HepG2 (cell line): ENCODE results near the gene CAGE1. TPM values are rescaled to one million over a fixed set of nuclear protein-coding genes. Genes with fewer than 3 reads are reported as not detected.
A peak's percentile ranks its signal among the peaks of the same experiment; 100 is the strongest.
"Not testable (repeated sequence)": the region's sequence is repeated elsewhere in the genome, so short reads cannot be mapped to it uniquely, and the experiment has no call there.

Experiments used
- ATAC-seq: fragments of 200-7000 bp; cut with Tn5 transposase; 3 replicates; pipeline ENCODE4 v1.9.1; 2020; ENCODE audit warnings: mild to moderate bottlenecking, moderate library complexity
- BruUV-seq: library from RNA; stranded (reverse); fragments of 400-500 nt; replicated peaks from 2 replicates; lab custom pipeline; 2021; lab: Mats Ljungman, UMichigan
- CTCF ChIA-PET: fragments of 300-600 bp; formaldehyde crosslinking; extraction: SDS; loops from one replicate; lab custom pipeline; 2021; ENCODE audit warnings: low total read pairs, inconsistent platforms, low intra/inter-chr PET ratio; lab: Yijun Ruan, JAX
- POLR2A ChIA-PET: fragments of 350-600 bp; sonication (Branson Sonifier 250); formaldehyde crosslinking; loops from one replicate; lab custom pipeline; 2020; ENCODE audit warnings: antibody characterized with exemption, inconsistent platforms; lab: Yijun Ruan, JAX
- DNase-seq: peaks from one replicate; pipeline ENCODE4 v3.0.0-alpha.2; 2015; ENCODE audit warnings: low spot score
- FAIRE-seq: peaks from 3 replicates; lab custom pipeline; 2011; peaks lifted over from hg19 to GRCh38; lab: Jason Lieb, UNC
- H2AFZ ChIP-seq: one replicate; pipeline ENCODE4 v1.6.1; 2011; ENCODE audit warnings: low read length, inconsistent platforms
- H3K27ac ChIP-seq: fragments of 300-600 bp; 3 replicates; pipeline ENCODE4 v1.8.0; 2011; ENCODE audit warnings: mixed run types, mild to moderate bottlenecking, mixed read lengths, low read length, inconsistent platforms; ENCODE audit not compliant: insufficient read depth; ENCODE audit errors: extremely low read length
- H3K27me3 ChIP-seq, 2 experiments: fragments of 200-600 bp in 1 of 2; 2 replicates in 1 of 2; 3 replicates in 1 of 2; pipeline versions ENCODE4 v1.6.0 to v1.8.0; 2011; ENCODE audit warnings: low read length in 2 of 2, mild to moderate bottlenecking in 2 of 2, moderate library complexity in 2 of 2, inconsistent platforms in 1 of 2; ENCODE audit not compliant: insufficient read depth in 2 of 2, control insufficient read depth in 1 of 2
- H3K36me3 ChIP-seq, 2 experiments: fragments of 200-600 bp in 1 of 2; replicated peaks in 1 of 2; 2 replicates in 1 of 2; 3 replicates in 1 of 2; pipeline versions ENCODE4 v1.5.1 to v1.8.0; 2011; ENCODE audit warnings: low read length in 2 of 2, inconsistent platforms in 1 of 2; ENCODE audit not compliant: insufficient read depth in 2 of 2, control insufficient read depth in 1 of 2
- H3K4me1 ChIP-seq: 2 replicates; pipeline ENCODE4 v1.5.1; 2012; ENCODE audit warnings: low read length, inconsistent platforms; ENCODE audit not compliant: insufficient read depth
- H3K4me2 ChIP-seq: 2 replicates; pipeline ENCODE4 v1.6.0; 2011; ENCODE audit warnings: low read depth, low read length, inconsistent platforms
- H3K4me3 ChIP-seq, 3 experiments: fragments of 200-600 bp in 1 of 3; sonication (generic), shearing (Covaris generic) in 1 of 3; replicated peaks in 1 of 3; 2 replicates each; pipeline ENCODE4 v1.5.1; 2011 to 2016; ENCODE audit warnings: low read length in 3 of 3, inconsistent platforms in 2 of 3, low read depth in 2 of 3, mild to moderate bottlenecking in 2 of 3, control low read depth in 1 of 3, mixed read lengths in 1 of 3; ENCODE audit not compliant: insufficient read depth in 1 of 3
- H3K79me2 ChIP-seq: one replicate; pipeline ENCODE4 v1.6.1; 2011; ENCODE audit warnings: low read length, inconsistent platforms; ENCODE audit not compliant: insufficient read depth
- H3K9ac ChIP-seq: 2 replicates; pipeline ENCODE4 v1.6.0; 2011; ENCODE audit warnings: mild to moderate bottlenecking, low read depth, low read length, inconsistent platforms; ENCODE audit not compliant: insufficient read depth
- H3K9me3 ChIP-seq: 2 replicates; pipeline ENCODE4 v1.5.1; 2012; ENCODE audit warnings: mild to moderate bottlenecking, low read length
- H4K20me1 ChIP-seq: 2 replicates; pipeline ENCODE4 v1.6.0; 2011; ENCODE audit warnings: inconsistent platforms, mild to moderate bottlenecking, low read length, moderate library complexity; ENCODE audit not compliant: insufficient read depth
- ATF7 ChIP-seq, 2 experiments: fragments of 450-650 bp in 1 of 2; sonication (generic) in 1 of 2; formaldehyde crosslinking in 1 of 2; IDR thresholded peaks; 2 replicates each; pipeline versions ENCODE4 v1.4.0 to v1.6.1; 2016 to 2020; ENCODE audit warnings: antibody characterized with exemption in 1 of 2, mild to moderate bottlenecking in 1 of 2, missing genetic modification reagents in 1 of 2
- CREB1 ChIP-seq, 2 experiments: fragments of 450-650 bp in 1 of 2; IDR thresholded peaks; 2 replicates each; pipeline ENCODE4 v1.6.1; 2016 to 2017; ENCODE audit warnings: control low read depth in 1 of 2, mild to moderate bottlenecking in 1 of 2, missing compliant biosample characterization in 1 of 2, missing genetic modification characterization in 1 of 2
- MYNN ChIP-seq: sonication (generic); formaldehyde crosslinking; IDR thresholded peaks from 2 replicates; pipeline ENCODE4 v1.4.0; 2020; ENCODE audit warnings: mild to moderate bottlenecking, low read depth, missing genetic modification reagents
- ZNF121 ChIP-seq: sonication (generic); formaldehyde crosslinking; IDR thresholded peaks from 2 replicates; pipeline ENCODE4 v1.5.0; 2020; ENCODE audit warnings: mild to moderate bottlenecking, missing genetic modification reagents
- WGBS: methylation state at CpG from one replicate; pipeline ENCODE4 v1.1.6; 2017; ENCODE audit warnings: low lambda C conversion rate; 5-methylcytosine and 5-hydroxymethylcytosine counted together
- in situ Hi-C: cut with HindIII; loops from 2 replicates; pipeline ENCODE4 v1.10.0; 2017; ENCODE audit warnings: low pct_unique_long_range_greater_than_20kb; ENCODE audit not compliant: extremely low pct_ligation_motif_present
- intact Hi-C: fragments of 100-400 bp; cut with micrococcal nuclease; formaldehyde crosslinking; loops from one replicate; pipeline ENCODE4 v1.10.0; 2022; ENCODE audit not compliant: unreplicated experiment
- polyA plus RNA-seq, 8 experiments: library from polyadenylated mRNA; depleted of rRNA in 3 of 8; stranded (reverse) in 7 of 8; unstranded in 1 of 8; fragments of >200 nt; fragmentation: Illumina TruSeq in 4 of 8; extraction: Trizol in 4 of 8; gene quantifications; 2 replicates each; pipeline versions ENCODE4 v1.2.1 to v1.2.3, GENCODE V29; 2011 to 2016; ENCODE audit warnings: low read depth in 4 of 8, missing spikeins in 1 of 8, mixed read lengths in 1 of 8; ENCODE audit not compliant: insufficient read depth in 1 of 8
- total RNA-seq, 5 experiments: library from RNA; depleted of rRNA; stranded (reverse); fragments of >200 nt; fragmentation: Illumina TruSeq; extraction: Trizol; gene quantifications; 2 replicates each; pipeline ENCODE4 v1.2.3, GENCODE V29; 2016; ENCODE audit warnings: low read depth in 1 of 5

CAGE1 gene
- total and polyA plus RNA-seq, 2 of the 13 experiments (the other 11 are each of a cell fraction or from before 2014, with no cell fraction given): 0.03 to 0.15 TPM

DNA sequence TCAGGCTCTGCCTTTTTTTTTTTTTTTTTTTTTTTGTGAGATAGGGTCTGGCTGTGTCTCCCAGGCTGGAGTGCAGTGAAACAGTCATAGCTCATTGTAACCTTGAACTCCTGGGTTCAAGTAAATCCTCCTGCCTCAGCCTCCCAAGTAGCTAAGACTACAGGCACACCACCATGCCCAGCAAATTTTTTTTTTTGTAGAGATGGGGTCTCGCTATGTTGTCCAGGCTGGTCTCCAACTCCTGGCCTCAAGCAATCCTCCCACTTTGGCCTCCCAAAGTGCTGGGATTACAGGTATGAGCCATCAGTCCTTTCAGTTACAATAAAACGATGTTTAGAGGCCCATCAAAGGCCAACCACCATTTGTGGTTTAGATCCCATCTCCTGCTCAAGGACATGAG lies 70.1 kb downstream of the CAGE1 start:
- CTCF ChIA-PET, H2AFZ ChIP-seq, FAIRE-seq, BruUV-seq, H4K20me1 ChIP-seq, DNase-seq, H3K9me3 ChIP-seq, H3K27me3 ChIP-seq, H3K9ac ChIP-seq, H3K4me2 ChIP-seq, ATAC-seq, in situ Hi-C loops, H3K27ac ChIP-seq, H3K36me3 ChIP-seq, H3K79me2 ChIP-seq, intact Hi-C loops, H3K4me3 ChIP-seq: not testable (repeated sequence)
- POLR2A ChIA-PET: interaction anchor here (0.6 kb wide), 1 partner anchor 299 kb away, joined by 3 read pairs; no protein-coding TSS in a partner anchor
- H3K4me1 ChIP-seq: peaks cover 32% of the 10 kb centered on the region
- WGBS: 56% methylated on average over 2 of the region's 2 CpGs
- peak; percentile 53; the same call in 1 of the 2 replicates for TF ChIP-seq ZNF121 (CRISPR knock-in tag)

DNA sequence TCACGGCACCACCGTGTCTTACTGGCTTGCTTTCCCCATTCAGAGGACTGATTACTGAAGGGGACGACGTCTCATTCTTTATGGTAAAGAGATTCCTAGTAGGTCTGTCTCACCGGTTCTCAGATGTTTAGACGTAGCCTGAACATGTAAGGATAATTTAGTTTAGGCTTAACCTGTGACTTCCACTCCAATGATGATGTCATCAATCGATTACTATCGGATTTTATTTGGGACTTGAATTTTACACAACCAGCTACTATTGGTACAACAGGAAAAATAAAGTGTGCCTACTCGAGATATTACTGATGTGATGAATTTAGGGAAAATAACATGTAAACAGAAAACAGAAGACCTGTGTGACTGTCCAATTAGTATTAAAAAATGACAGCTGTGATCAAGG lies 72.0 kb downstream of the CAGE1 start:
- DNase-seq (no peak), ATAC-seq (no peak), FAIRE-seq (no peak)
- 85% methylated on average over 9 of the region's 9 CpGs for WGBS
- BruUV-seq: no TSS peak
- in situ Hi-C loops: no loop called here
- ChIA-PET CTCF (no interaction called here), POLR2A (interaction anchor here (1.2 kb wide), 1 partner anchor 72 kb away, joined by 4 read pairs; the partner anchor contains the start of genes CAGE1 and RIOK1)
- no peak overlapping the region for H3K27ac ChIP-seq
- H3K4me2 ChIP-seq: no peak overlapping the region
- no peak overlapping the region for H3K9ac ChIP-seq
- H3K4me1 ChIP-seq: peaks cover 41% of the 10 kb centered on the region
- H4K20me1 ChIP-seq: no peaks in the 10 kb centered on the region
- intact Hi-C loops: no loop called here
- no peaks in the 10 kb centered on the region; a peak in 1 of 5 replicates for H3K27me3 ChIP-seq
- H3K4me3 ChIP-seq: no peak overlapping the region
- no peaks in the 10 kb centered on the region for H3K36me3 ChIP-seq
- no peak overlapping the region for H2AFZ ChIP-seq
- H3K9me3 ChIP-seq: no peaks in the 10 kb centered on the region
- peaks cover 5% of the 10 kb centered on the region for H3K79me2 ChIP-seq
- TF ChIP-seq MYNN (CRISPR knock-in tag): no peak
- peak; percentile 83 for TF ChIP-seq CREB1 (IDR thresholded peaks at IDR 0.05)
- TF ChIP-seq CREB1 (CRISPR knock-in tag; IDR thresholded peaks at IDR 0.05): no peak
- TF ChIP-seq ATF7 (IDR thresholded peaks at IDR 0.05): peak; percentile 97
- TF ChIP-seq ATF7 (CRISPR knock-in tag; IDR thresholded peaks at IDR 0.05): no peak
